SK-N-MC (cell line): ENCODE data around the gene GFOD1.

Source experiments
- DNase-seq: peaks from one replicate; pipeline ENCODE4 v3.0.0-alpha.2; 2011; ENCODE audit warnings: low read depth, low spot score
- H3K27ac ChIP-seq: fragments of 200-600 bp; sonication (generic); 2 replicates; pipeline ENCODE4 v1.5.1; 2016; ENCODE audit warnings: mixed run types
- H3K36me3 ChIP-seq: fragments of 200-600 bp; sonication (generic); 2 replicates; pipeline ENCODE4 v1.6.1; 2017; ENCODE audit warnings: antibody characterized with exemption, low read length, mixed read lengths; ENCODE audit not compliant: insufficient read depth
- H3K4me3 ChIP-seq: fragments of 200-600 bp; sonication (generic); 2 replicates; pipeline ENCODE4 v1.5.1; 2016
- H3K9ac ChIP-seq: fragments of 200-600 bp; sonication (generic); 2 replicates; pipeline ENCODE4 v1.8.0; 2017; ENCODE audit warnings: mixed run types, mixed read lengths; ENCODE audit not compliant: insufficient read length
- H3K9me3 ChIP-seq: fragments of 200-600 bp; sonication (generic); 2 replicates; pipeline ENCODE4 v1.6.1; 2017; ENCODE audit warnings: low read depth, mild to moderate bottlenecking, antibody characterized with exemption, low read length, moderate library complexity, mixed read lengths
- EZH2 ChIP-seq: fragments of 200-600 bp; sonication (generic); IDR thresholded peaks from one replicate; pipeline ENCODE4 v1.6.1; 2017; ENCODE audit warnings: antibody characterized with exemption
- FOXP2 ChIP-seq: optimal IDR thresholded peaks from 2 replicates; pipeline ENCODE3; 2011; ENCODE audit warnings: mild to moderate bottlenecking, moderate library complexity; ENCODE audit not compliant: insufficient read depth; ENCODE audit errors: extremely low read length, control extremely low read depth
- POLR2AphosphoS5 ChIP-seq: IDR thresholded peaks from 2 replicates; pipeline ENCODE4 v1.6.1; 2012; ENCODE audit warnings: mild to moderate bottlenecking, low read depth, low read length, borderline replicate concordance

GFOD1 gene

GRCh38 chr6:13487122-13488014, at the start of gene GFOD1:
GFOD1 (minus strand) TSS chr6:13487600; CDS start chr6:13486890, 710 bp downstream.
- no peak within 1 kb of the TSS for H3K27ac ChIP-seq
- H3K4me3 ChIP-seq = peak within 1 kb of the TSS; percentile 94
- H3K36me3 ChIP-seq = no peaks in the 10 kb centered on the region
- no peaks in the 10 kb centered on the region for H3K9me3 ChIP-seq
- H3K9ac ChIP-seq = peak within 1 kb of the TSS; percentile 67
- TF ChIP-seq EZH2 (no peak), POLR2AphosphoS5 (peak; percentile 68; the same call in 1 of the 2 replicates), FOXP2 (peak; percentile 18)
- DNase-seq = no peak

- no peak for TF ChIP-seq EZH2
- no peak for TF ChIP-seq POLR2AphosphoS5
- TF ChIP-seq FOXP2 = no peak
- Histone ChIP-seq H3K4me3 (no peak overlapping the region), H3K36me3 (no peaks in the 10 kb centered on the region), H3K9me3 (no peaks in the 10 kb centered on the region), H3K27ac (no peak overlapping the region), H3K9ac (no peak overlapping the region)
- DNase-seq = no peak
Measured at GRCh38 chr6:13536796-13537526, 49.6 kb upstream of the GFOD1 start.

- no peak for DNase-seq
- Histone ChIP-seq H3K27ac (no peak overlapping the region), H3K36me3 (no peaks in the 10 kb centered on the region), H3K9ac (no peak overlapping the region), H3K4me3 (no peak overlapping the region), H3K9me3 (no peaks in the 10 kb centered on the region)
- TF ChIP-seq EZH2 (no peak), FOXP2 (no peak), POLR2AphosphoS5 (no peak)
Measured at GRCh38 chr6:13535306-13535705, 47.9 kb upstream of the GFOD1 start.

- no peak for TF ChIP-seq POLR2AphosphoS5
- no peak for TF ChIP-seq EZH2
- Histone ChIP-seq H3K4me3 (no peak overlapping the region), H3K9me3 (no peaks in the 10 kb centered on the region), H3K9ac (no peak overlapping the region), H3K36me3 (no peaks in the 10 kb centered on the region), H3K27ac (no peak overlapping the region)
- no peak for DNase-seq
Measured at GRCh38 chr6:13534536-13534935, 47.1 kb upstream of the GFOD1 start.

- no peak overlapping the region for H3K27ac ChIP-seq
- H3K36me3 ChIP-seq = no peaks in the 10 kb centered on the region
- H3K4me3 ChIP-seq = no peak overlapping the region
- DNase-seq = no peak
- no peak overlapping the region for H3K9ac ChIP-seq
- no peaks in the 10 kb centered on the region for H3K9me3 ChIP-seq
- TF ChIP-seq EZH2 (no peak), FOXP2 (no peak), POLR2AphosphoS5 (no peak)
Measured at GRCh38 chr6:13531956-13532355, 44.6 kb upstream of the GFOD1 start.

- TF ChIP-seq FOXP2 = no peak
- no peak for TF ChIP-seq EZH2
- no peak for TF ChIP-seq POLR2AphosphoS5
- Histone ChIP-seq H3K4me3 (no peak overlapping the region), H3K36me3 (no peaks in the 10 kb centered on the region), H3K9ac (no peak overlapping the region), H3K27ac (no peak overlapping the region), H3K9me3 (no peaks in the 10 kb centered on the region)
- no peak for DNase-seq
Measured at GRCh38 chr6:13528777-13529343, 41.5 kb upstream of the GFOD1 start.

GRCh38 chr6:13528232-13528631, 40.8 kb upstream of the GFOD1 start:
- Histone ChIP-seq H3K36me3 (no peaks in the 10 kb centered on the region), H3K27ac (no peak overlapping the region), H3K9ac (no peak overlapping the region), H3K9me3 (no peaks in the 10 kb centered on the region), H3K4me3 (no peak overlapping the region)
- TF ChIP-seq POLR2AphosphoS5 = no peak
- no peak for TF ChIP-seq EZH2
- TF ChIP-seq FOXP2 = no peak
- no peak for DNase-seq

- TF ChIP-seq FOXP2 (no peak), EZH2 (no peak), POLR2AphosphoS5 (no peak)
Measured at GRCh38 chr6:13527671-13528056, 40.3 kb upstream of the GFOD1 start.

More at GRCh38 chr6:13527671-13528056, 40.3 kb upstream of the GFOD1 start:
- H3K27ac ChIP-seq = no peak overlapping the region
- H3K9me3 ChIP-seq = no peaks in the 10 kb centered on the region
- no peaks in the 10 kb centered on the region for H3K36me3 ChIP-seq
- no peak overlapping the region for H3K4me3 ChIP-seq
- no peak for DNase-seq
- H3K9ac ChIP-seq = no peak overlapping the region
